PC-9 (cell line): ENCODE results near the gene HOXA4.

Experiments
- CTCF ChIP-seq: fragments of 200-600 bp; sonication (generic); conservative IDR thresholded peaks from 2 replicates; pipeline ENCODE4 v1.6.1; 2017; ENCODE audit warnings: mixed run types, antibody characterized with exemption, mild to moderate bottlenecking, moderate library complexity
- EZH2 ChIP-seq: fragments of 200-600 bp; sonication (generic); IDR thresholded peaks from 2 replicates; pipeline ENCODE4 v1.8.0; 2017; ENCODE audit warnings: antibody characterized with exemption, low read depth

- TF ChIP-seq CTCF (no peak), EZH2 (no peak)
Observed at GRCh38 chr7:27171325-27171636, 40.7 kb upstream of the HOXA4 start.
